Fibroblast of lung (primary cell): Measurements from ENCODE around the gene AKAP13. TPM values are rescaled to one million over a fixed set of nuclear protein-coding genes. Genes with fewer than 3 reads are reported as not detected.

Experiments used
- DNase-seq, 2 donors: peaks; one replicate each; pipeline versions ENCODE4 v3.0.0 to v3.0.0-alpha.2; 2010; ENCODE audit warnings: low read depth in 2 of 2
- H2AFZ ChIP-seq: 2 replicates; pipeline ENCODE4 v1.5.1; 2012; ENCODE audit warnings: low read length, control low read depth, inconsistent platforms
- H3K27ac ChIP-seq: 2 replicates; pipeline ENCODE4 v1.5.1; 2011; ENCODE audit warnings: low read length, control low read depth; ENCODE audit not compliant: insufficient read depth
- H3K27me3 ChIP-seq: 2 replicates; pipeline ENCODE4 v1.5.1; 2011; ENCODE audit warnings: mild to moderate bottlenecking, low read length; ENCODE audit not compliant: control insufficient read depth, insufficient read depth
- H3K36me3 ChIP-seq: 2 replicates; pipeline ENCODE4 v1.5.1; 2011; ENCODE audit warnings: low read length; ENCODE audit not compliant: control insufficient read depth, insufficient read depth
- H3K4me1 ChIP-seq: 2 replicates; pipeline ENCODE4 v1.5.1; 2011; ENCODE audit warnings: low read length; ENCODE audit not compliant: control insufficient read depth, insufficient read depth; ENCODE audit errors: extremely low read depth
- H3K4me2 ChIP-seq: 2 replicates; pipeline ENCODE4 v1.5.1; 2011; ENCODE audit warnings: low read length, control low read depth; ENCODE audit not compliant: insufficient read depth; ENCODE audit errors: extremely low read depth
- H3K4me3 ChIP-seq, 4 experiments: fragments of 200-600 bp in 1 of 4; sonication (generic) in 1 of 4; replicated peaks in 1 of 4; 2 replicates each; pipeline ENCODE4 v1.5.1; 2011 to 2016; ENCODE audit warnings: low read length in 4 of 4, low read depth in 3 of 4, mild to moderate bottlenecking in 3 of 4, control low read depth in 2 of 4, inconsistent platforms in 1 of 4, mixed read lengths in 1 of 4; ENCODE audit not compliant: insufficient read depth in 1 of 4; ENCODE audit errors: control extremely low read depth in 1 of 4
- H3K79me2 ChIP-seq: 2 replicates; pipeline ENCODE4 v1.5.1; 2012; ENCODE audit warnings: mild to moderate bottlenecking, low read length, inconsistent platforms; ENCODE audit not compliant: control insufficient read depth, insufficient read depth
- H3K9ac ChIP-seq: 2 replicates; pipeline ENCODE4 v1.5.1; 2011; ENCODE audit warnings: mild to moderate bottlenecking, low read length, control low read depth; ENCODE audit not compliant: insufficient read depth
- H3K9me3 ChIP-seq: 2 replicates; pipeline ENCODE4 v1.5.1; 2012; ENCODE audit warnings: low read depth, low read length; ENCODE audit not compliant: control insufficient read depth, insufficient read depth
- H4K20me1 ChIP-seq: 2 replicates; pipeline ENCODE4 v1.5.1; 2011; ENCODE audit warnings: low read length; ENCODE audit not compliant: control insufficient read depth, insufficient read depth; ENCODE audit errors: extremely low read depth
- CTCF ChIP-seq, 2 donors: IDR thresholded peaks in 1 of 2; conservative IDR thresholded peaks in 1 of 2; 1 replicate in 1 of 2; 2 replicates in 1 of 2; pipeline ENCODE4 v1.5.1; 2011 to 2012; ENCODE audit warnings: low read length in 2 of 2, control low read depth in 1 of 2, inconsistent platforms in 1 of 2, low read depth in 1 of 2, mild to moderate bottlenecking in 1 of 2
- EZH2 ChIP-seq: IDR thresholded peaks from 2 replicates; pipeline ENCODE4 v1.5.1; 2012; ENCODE audit warnings: low read length, control low read depth, mild to moderate bottlenecking; ENCODE audit errors: missing control alignments
- polyA plus RNA-seq, 2 donors: library from polyadenylated mRNA; depleted of rRNA in 1 of 2; stranded (reverse) in 1 of 2; unstranded in 1 of 2; fragments of >200 nt; gene quantifications; 2 replicates each; pipeline ENCODE4 v1.2.1, GENCODE V29; 2011 to 2012; ENCODE audit warnings: missing spikeins in 1 of 2
- total RNA-seq: library from RNA; depleted of rRNA; stranded (reverse); fragments of >200 nt; gene quantifications from 2 replicates; pipeline ENCODE4 v1.2.1, GENCODE V29; 2014

The AKAP13 gene
- total and polyA plus RNA-seq, 2 donors (not counting 1 experiment from before 2014, with no cell fraction given), result 8.3 to 68.4 TPM

DNA sequence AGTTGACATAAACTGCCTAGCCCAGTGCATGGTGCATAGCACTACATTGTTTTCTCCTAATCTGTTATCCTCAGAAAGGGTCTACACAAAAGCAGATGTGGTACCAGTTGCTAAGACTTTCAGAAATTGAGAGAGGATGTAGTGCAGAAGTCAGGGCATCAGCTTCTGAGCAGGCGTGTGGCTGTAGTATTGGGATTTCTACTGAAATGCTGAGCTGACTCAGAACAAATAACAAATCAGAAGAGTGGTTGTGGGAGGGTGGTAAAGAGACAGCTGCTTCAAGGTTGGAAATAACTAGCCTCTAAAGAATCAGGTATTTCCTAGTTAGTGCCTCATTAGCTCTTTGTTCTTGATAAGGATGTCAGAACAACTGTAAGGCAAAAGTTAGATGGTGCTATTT lies 161.3 kb downstream of the AKAP13 start:
- Histone ChIP-seq H3K4me2 (no peak overlapping the region), H3K79me2 (no peaks in the 10 kb centered on the region), H3K4me3 (no peak overlapping the region), H4K20me1 (no peaks in the 10 kb centered on the region), H2AFZ (no peak overlapping the region), H3K27me3 (no peaks in the 10 kb centered on the region), H3K9me3 (no peaks in the 10 kb centered on the region), H3K36me3 (no peaks in the 10 kb centered on the region), H3K9ac (no peak overlapping the region), H3K4me1 (peaks cover 4% of the 10 kb centered on the region), H3K27ac (no peak overlapping the region)
- peak in 1 of 2 donors; percentile 25 for DNase-seq
- TF ChIP-seq CTCF (conservative IDR thresholded peaks at IDR 0.05 in 1 of 2, IDR thresholded peaks at IDR 0.05 in 1 of 2; ENCODE audit: low read depth in 1 of 2, low read length in 2 of 2) (no peak), EZH2 (no peak)

DNA sequence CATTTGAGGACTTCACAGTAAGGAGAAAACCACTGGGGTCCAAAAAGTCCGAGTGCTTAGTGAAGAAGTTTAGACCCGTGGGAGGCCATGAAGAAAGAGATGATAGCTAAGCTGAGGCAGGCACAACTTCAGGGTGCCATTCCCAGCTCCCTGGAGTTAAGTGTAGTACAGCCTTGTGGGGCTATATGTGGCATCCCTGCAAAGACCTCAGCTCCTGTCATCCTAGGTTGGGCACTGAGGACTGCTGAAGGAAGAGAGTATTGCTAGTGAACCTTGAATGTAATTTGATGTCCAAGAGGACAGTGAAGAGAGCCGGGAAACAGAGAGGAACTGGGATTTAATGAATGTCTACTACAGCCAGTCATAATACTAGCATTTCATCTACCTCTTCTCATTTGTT lies 162.1 kb downstream of the AKAP13 start:
- H4K20me1 ChIP-seq, result no peaks in the 10 kb centered on the region
- no peak overlapping the region for H3K4me2 ChIP-seq
- no peak for DNase-seq
- no peaks in the 10 kb centered on the region for H3K27me3 ChIP-seq
- H3K9ac ChIP-seq, result no peak overlapping the region
- no peaks in the 10 kb centered on the region for H3K36me3 ChIP-seq
- no peaks in the 10 kb centered on the region for H3K79me2 ChIP-seq
- H2AFZ ChIP-seq, result no peak overlapping the region
- TF ChIP-seq EZH2, result no peak
- no peak for TF ChIP-seq CTCF (conservative IDR thresholded peaks at IDR 0.05 in 1 of 2, IDR thresholded peaks at IDR 0.05 in 1 of 2; ENCODE audit: low read depth in 1 of 2, low read length in 2 of 2)
- H3K9me3 ChIP-seq, result no peaks in the 10 kb centered on the region
- H3K4me3 ChIP-seq, result no peak overlapping the region
- H3K4me1 ChIP-seq, result peaks cover 4% of the 10 kb centered on the region
- no peak overlapping the region for H3K27ac ChIP-seq

DNA sequence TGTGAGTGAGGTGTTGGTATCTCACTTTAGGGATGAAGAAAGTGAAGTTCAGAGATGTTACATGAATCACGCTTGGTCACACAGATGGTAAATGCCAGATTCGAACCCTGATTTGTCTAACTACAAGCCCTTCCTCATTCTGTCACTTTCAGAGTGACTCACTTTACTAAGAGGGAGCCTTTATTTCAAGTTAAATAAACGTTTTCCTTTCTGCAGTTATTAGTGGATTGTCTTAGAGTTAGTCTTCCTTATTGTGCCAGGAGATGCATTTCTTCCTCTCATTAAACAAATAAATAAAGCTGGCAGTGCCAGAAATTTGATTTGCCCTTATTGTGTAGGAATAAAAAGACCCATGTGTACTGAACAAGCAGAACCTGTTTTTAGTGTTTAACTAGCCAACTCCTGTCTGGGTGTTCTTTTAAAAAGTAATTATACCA lies 162.5 kb downstream of the AKAP13 start:
- H3K4me1 ChIP-seq, result peaks cover 4% of the 10 kb centered on the region
- H2AFZ ChIP-seq, result no peak overlapping the region
- no peaks in the 10 kb centered on the region for H3K9me3 ChIP-seq
- DNase-seq, result peak; percentile 13 to 22
- TF ChIP-seq EZH2 (no peak), CTCF (conservative IDR thresholded peaks at IDR 0.05 in 1 of 2, IDR thresholded peaks at IDR 0.05 in 1 of 2; ENCODE audit: low read depth in 1 of 2, low read length in 2 of 2) (no peak)
- H3K36me3 ChIP-seq, result no peaks in the 10 kb centered on the region
- no peaks in the 10 kb centered on the region for H4K20me1 ChIP-seq
- no peak overlapping the region for H3K27ac ChIP-seq
- no peaks in the 10 kb centered on the region for H3K27me3 ChIP-seq
- H3K79me2 ChIP-seq, result no peaks in the 10 kb centered on the region
- H3K9ac ChIP-seq, result no peak overlapping the region
- no peak overlapping the region for H3K4me3 ChIP-seq
- H3K4me2 ChIP-seq, result no peak overlapping the region
